HL-60/S4 (cell line): ENCODE measurements around the gene SNRPB.

Experiments
- in situ Hi-C: fragments of 300-500 bp; cut with MboI; formaldehyde crosslinking; loops from 2 replicates; pipeline ENCODE4 v1.14.3; 2022; ENCODE audit warnings: low sequenced_read_pairs

The SNRPB gene

DNA sequence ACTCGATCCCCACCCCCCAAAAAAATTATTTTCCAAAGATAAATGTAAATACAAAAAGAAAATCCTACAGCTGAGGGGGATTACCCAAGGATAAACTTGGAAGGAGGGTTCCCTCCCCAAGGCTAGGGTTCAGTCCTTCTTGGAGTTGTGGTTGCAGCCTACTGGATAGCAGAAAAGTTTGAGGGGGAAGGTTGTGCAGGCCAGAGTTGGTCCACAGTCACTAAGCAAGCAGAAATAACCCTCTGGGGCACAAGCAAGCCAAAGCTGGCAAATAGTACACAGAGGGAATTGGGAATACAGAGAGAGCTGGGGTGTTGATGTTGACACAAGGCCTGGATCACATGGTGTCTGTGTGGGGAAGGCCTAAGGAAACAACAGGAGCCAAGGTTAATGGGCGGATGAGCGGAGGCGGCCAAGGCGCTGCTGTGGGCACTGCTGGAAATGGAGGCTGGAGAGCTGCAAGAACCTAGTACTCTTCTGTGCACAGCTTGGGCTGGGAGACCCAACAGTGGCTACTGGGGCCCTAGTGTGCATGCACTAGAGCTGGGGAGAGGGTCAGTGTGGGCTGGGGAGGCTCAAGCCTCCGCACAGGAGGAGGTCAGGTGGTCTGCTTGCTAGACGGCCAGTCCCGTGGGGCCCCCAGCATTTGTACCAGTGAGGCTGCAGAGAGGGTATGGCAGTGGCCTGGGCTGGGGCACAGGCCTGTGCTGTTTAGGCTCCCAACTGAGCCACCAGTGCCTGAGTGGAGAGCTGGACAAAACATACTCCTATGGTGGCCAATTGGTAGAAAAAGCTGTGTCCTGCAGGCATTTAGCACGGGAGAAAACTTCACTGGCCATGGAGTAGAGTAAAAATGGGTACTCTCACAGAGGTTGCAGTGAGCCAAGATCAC, 5.5 kb upstream of the SNRPB start:
- in situ Hi-C loops = no loop called here

DNA sequence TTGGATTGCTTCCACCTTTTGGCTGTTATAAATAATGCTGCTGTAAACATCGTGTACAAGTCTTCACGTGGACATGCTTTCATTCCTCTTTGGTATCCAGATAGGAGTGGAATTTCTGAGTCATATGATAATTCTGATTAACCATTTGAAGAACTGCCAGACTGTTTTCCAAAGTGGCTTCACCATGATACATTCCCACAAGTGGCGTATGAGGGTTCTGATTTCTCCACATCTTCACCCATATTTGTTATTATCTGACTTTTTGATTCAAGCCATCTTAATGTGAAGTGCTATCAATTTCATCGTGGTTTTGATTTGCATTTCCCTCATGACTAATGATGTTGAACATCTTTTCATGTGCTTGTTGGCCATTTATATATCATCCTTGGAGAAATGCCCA, 2.9 kb upstream of the SNRPB start:
- in situ Hi-C loops = no loop called here

DNA sequence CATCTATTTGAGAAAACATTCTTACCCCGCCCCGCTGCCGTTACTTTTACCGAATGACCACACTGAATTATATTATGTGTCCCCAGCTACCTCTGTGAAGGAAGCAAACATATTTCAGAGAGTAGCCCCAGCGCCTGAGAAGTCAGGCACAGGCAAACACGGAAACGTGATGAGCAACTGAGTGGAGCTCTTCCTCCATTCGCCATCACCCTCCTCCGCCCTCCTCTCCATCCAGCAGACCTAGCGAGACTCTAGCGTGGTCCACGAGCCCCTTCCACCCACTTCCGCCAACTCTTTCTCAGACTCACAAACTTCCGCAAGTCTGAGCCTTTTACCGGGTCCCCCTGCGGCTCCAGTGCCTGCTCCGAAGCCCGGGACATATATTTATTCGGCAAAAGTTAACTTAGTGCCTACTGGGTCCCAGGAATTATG, 582 bp downstream of the SNRPB start:
- in situ Hi-C loops = loop anchor here (10.0 kb wide), 1 partner anchor 265 kb away; no protein-coding TSS in a partner anchor

DNA sequence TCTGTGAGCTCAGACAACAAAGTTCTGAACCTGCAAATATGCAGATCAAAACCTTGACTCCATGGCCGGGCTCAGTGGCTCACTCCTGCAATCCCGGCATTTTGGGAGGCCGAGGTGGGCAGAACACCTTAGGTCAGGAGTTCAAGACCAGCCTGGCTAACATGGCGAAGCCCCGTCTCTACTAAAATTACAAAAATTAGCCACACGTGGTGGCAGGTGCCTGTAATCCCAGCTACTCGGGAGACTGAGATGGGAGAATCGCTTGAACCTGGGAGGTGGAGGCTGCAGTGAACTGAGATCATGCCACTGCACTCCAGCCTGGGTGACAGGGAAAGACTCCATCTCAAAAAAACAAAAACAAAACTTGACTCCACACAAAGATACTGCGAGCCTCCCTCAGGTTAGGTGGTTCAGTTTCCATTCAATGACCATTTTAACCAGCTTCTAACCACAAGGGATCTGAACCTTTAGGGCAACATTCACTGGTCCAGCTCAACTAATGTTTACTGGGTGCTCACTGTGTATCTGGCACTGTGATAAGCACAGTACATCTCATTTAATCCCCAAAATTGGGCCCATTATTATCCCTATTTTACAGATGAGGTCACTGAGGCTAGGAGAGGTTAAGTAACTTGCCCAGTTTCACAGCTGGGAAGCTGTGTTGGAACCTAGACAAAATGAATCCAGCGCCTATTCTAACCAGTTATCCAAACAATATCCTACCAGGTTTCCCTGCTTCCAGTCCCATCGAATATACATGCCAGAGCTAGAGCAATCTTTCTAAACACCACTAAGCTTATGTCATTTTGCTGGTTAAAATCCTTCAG, 1.8 kb downstream of the SNRPB start:
- in situ Hi-C loops = loop anchor here (10.0 kb wide), 1 partner anchor 264 kb away; no protein-coding TSS in a partner anchor

DNA sequence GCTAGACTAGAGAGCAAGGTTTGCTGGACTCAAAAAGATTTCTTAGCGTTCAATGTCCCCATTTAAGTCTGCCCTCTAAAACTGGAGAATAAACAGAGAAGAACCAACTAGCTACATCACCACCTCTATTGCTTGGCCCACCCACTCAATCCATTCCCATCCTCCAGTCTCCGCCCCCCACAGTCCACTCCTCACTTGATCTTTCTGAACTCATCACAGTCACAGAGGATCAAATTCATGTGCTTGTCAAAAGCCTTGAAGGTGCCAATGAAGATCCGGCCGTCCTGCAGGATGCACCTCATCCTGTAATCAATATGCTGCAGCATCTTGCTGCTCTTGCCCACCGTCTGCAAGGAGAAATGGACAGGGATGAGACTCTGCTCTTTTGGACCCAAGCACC, 3.2 kb downstream of the SNRPB start:
- in situ Hi-C loops = loop anchor here (10.0 kb wide), 1 partner anchor 263 kb away; no protein-coding TSS in a partner anchor

DNA sequence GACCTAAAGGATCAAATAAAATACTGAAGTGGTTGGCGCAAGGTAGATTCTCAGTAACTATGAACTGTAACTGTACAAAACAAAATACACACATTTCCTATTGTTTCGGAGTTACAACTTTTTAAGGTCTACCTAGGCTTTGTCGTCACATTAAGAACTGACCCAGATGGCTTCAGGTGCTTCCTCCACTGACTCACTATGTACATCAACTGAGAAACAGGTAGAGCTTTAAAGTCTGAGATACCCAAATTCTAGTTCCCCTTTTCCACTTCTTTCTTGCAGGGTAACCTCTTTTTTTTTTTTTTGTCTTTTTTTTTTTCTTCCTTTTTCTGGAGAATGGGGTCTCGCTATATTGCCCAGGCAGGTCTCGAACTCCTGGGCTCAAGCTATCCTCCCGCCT, 5.5 kb downstream of the SNRPB start:
- in situ Hi-C loops = loop anchor here (10.0 kb wide), 1 partner anchor 260 kb away; no protein-coding TSS in a partner anchor

DNA sequence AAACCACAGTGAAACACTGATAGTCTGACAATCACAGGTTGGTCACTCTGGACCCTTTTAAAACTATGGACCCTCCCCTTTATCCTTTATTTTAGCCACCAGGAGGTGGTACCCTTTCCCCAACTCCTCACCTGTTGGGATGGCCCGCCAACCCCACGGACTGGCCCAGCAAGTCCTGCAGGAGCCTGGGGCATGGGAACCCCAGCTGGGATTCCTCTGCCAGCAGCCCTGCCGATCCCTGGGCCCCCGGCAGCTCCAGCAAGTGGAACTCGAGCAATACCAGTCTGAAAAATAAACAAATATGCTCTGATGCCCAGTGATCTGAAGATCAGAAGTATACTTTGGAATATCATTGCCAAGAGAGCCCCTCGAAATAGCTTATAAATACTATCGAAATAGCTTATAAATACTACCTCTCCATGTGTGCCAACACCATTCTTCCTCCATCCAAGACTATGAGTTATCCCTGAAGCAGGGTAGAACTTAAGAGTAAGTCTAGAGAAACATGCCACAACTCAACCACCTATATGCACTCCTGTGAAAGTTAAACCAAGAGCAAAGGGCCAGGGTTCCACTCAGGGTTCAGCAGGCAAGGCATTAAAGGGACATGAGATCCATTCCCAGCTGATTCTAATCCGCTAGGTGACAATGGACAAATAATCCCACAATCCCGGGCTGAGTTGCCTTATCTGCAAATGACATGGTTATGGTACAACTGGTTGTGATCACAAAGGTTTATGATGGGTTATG, 6.8 kb downstream of the SNRPB start:
- in situ Hi-C loops = loop anchor here (10.0 kb wide), 1 partner anchor 259 kb away; no protein-coding TSS in a partner anchor

DNA sequence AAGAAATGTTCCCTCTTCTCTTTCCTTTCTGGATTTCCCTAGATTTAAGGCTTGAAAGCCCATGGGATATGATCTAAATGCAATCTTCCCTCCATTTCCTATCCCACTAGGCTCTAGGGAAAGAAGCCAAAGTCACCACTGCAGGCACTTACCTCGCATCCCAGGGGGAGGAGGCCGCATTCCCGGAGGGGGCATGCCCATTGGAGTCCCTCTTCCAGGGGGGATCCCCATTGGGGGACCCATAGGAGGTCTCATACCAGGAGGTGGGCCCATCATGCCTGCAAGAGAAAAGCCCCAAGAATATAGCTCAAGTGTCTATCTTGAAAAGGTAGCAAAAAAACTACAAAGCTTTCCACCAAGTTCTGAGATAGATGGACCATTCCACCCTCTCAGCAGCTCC, 8.1 kb downstream of the SNRPB start:
- in situ Hi-C loops = loop anchor here (10.0 kb wide), 1 partner anchor 258 kb away; no protein-coding TSS in a partner anchor

DNA sequence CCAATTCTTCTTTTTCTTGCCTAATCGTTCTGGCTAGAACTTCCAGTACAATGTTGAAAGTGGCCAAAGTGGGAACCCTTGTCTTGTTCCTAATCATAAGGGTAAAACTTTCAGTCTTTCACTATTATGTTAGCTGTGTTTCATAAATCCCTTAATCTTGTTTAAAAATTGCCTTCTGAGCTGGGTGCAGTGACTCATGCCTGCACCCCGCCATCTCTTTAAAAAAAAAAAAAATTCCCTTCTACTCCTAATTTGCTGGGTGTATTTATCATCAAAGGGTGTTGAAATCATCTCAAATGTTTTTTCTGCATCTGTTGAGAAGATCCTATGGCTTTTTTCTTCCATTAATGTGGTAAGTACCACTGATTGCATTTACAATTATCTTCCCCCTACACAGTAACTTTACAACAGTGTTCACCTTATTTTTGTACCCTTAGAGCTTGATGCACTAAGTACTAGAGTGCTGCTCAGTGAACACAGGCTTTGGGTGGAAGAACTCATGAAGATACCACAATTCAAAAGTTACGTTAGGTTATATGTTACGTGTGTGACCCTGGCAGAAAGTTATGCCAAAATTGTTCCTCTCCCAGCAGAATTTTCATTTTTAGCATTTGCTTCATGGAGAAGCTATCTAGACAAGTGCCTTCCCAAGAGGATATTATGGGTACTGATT, 9.7 kb downstream of the SNRPB start:
- in situ Hi-C loops = loop anchor here (10.0 kb wide), 1 partner anchor 256 kb away; no protein-coding TSS in a partner anchor

DNA sequence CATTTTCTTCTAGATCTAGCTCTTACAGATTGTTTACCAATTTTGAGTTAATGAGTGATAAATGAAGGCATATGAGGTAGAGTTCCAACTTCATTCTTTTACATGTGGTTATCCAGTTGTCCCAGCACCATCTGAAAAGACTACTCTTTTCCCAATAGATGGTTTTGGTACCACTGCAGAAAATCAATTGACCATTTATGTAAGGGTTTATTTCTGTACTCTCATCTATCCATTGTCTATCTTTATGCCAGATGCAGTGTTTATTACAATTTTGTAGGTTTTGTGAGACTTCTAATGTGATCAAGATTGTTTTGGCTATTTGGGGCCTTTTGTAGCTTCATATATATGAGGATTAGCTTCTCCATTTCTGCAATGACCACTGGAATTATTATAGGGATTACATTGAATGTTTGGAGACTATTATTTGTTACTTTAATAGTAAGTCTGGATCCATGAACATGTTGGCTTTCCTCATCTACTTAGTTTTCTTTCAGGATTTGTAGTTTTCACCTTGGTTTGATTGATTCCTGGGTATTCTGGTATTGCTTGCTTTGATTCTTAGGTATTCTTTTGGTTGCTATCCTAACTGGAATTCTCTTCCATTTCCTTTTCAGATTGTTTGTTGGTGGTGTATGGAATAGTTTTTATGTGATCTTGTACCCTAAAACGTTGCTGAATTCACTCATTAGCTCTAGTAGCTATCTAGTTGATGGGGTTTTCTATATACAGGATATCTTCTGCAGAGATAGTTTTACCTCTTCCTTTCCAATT, 10.4 kb downstream of the SNRPB start:
- in situ Hi-C loops = loop anchor here (10.0 kb wide), 1 partner anchor 255 kb away; no protein-coding TSS in a partner anchor

DNA sequence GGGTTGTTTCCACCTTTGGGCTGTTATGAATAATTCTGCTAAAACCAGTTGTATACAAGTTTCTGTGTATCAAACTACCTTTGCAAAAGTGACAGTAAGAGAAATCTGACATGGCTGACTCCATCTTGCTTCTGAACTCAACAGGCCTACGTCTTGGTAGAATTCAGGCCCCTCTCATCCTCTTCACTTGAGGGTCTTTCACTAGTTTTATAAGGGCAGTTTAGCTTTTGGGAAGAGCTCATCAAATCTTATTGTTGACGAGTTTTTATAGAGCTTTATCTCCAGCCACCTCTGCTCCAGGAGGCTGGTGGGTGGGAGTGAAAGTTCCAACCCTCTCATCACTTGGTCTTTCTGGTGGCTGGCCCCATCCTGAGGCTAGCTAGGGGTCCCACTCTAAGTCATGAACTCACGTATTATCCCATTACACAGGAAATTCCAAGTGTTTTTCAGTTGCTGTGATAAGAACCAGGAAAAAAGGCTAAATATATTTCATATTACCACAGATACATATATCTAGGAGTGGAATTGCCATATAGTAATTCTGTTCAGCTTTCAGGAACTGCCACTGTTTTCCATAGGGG, 11.6 kb downstream of the SNRPB start:
- in situ Hi-C loops = no loop called here

DNA sequence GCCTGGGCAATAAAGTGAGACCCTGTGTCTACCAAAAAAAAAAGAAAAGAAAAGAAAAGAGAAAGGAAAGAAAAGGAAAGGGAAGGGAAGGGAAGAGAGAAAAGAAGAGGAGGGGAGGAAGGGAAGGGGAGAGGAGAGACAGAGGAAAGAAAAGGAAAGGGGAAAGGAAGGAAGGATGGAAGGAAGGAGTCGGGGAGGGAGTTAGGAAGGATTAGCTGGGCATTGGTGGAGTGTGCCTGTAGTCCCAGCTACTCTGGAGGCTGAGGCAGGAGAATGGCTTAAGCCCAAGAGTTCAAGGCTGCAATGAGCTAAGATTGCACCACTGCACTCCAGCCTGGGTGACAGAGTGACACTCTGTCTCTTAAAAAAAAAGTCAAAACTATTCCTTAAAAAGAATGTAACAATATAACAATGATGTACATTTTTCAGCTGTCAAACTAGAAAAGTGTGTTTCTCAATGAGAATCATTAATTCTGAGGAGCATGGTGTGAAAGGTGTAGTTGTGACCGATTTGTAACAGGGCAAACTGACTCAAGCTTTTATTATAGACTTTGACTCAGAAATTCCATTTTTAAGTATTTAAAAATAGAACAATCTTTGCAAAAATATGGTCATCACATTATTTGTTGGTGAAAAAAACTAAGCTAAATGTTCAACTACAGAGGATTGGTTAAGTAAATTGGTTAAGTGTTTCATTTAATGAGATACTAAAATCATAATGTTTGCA, 14.7 kb downstream of the SNRPB start:
- in situ Hi-C loops = no loop called here

DNA sequence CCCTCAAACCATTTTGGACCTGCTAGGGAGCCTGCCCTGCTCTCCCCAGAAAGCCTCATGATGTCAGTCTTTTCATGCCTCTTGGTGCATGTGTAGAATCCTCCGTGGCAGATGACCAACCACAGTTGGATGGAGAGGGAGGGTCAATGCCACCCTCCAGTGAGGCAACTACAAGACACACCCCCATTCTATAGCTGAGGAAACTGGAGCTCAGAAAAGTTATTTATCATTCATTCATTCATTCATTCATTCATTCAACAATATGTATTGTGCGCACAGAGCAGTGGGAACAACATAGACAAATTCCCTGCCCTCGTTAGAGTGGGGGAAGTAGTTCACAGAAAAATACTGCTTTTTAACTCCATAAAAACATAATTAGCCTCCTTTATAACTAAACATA, 16.8 kb downstream of the SNRPB start:
- in situ Hi-C loops = no loop called here

DNA sequence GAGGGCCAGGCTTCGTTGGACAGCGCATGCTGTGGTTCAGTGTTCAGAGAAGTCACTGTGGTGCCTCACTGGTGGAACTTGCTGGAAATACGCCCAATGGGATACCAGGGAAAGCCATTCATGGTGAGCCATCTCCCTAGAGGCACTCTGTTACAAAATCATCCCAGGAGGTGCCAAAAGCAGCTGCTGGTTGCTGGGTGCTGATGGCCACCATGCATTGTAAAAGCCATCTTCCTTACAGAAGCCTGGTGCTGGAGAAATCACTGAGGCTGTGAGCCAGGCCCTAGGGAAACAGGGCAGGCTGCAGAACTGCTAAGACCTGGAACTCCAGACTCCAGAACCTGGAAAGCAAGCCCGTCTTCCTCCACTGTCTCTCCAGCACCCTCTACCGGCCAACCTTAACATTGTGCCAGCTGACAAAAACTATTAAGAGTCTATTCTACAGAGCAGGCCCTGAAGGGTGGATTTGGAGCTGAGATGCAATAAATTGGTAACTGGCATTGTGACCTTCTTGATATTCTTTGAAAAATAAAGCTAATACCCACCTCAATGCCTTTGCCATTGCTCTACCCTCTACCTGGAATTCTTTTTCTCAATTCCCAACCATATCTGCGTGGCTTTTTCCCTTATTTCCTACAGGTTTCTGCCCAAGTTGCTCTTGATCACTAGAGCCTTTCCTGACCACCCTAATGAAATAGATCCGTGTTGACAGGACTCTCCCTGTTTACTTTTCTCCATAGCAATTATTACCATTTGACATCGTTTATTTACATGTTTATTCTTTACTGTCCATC, 18.5 kb downstream of the SNRPB start:
- in situ Hi-C loops = no loop called here

DNA sequence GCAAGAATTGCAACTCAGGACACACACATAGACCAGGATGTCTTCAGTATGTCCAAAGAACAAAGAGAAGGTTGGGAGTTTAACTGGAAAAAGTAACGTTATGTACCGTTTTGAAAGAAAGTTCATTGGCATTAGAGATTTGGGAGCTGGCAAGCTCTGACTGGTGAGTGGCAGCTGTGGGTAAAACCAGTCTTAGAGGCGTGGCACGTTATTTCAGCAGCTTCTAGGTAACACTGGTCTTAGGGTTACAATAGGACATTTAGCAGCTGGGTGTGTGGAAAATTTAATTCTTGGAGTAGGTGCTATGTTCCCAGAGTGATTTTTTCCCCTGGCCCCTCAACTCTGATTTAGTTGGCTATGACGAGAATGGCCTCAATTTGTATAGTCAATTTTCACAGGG, 19.2 kb downstream of the SNRPB start:
- in situ Hi-C loops = no loop called here

DNA sequence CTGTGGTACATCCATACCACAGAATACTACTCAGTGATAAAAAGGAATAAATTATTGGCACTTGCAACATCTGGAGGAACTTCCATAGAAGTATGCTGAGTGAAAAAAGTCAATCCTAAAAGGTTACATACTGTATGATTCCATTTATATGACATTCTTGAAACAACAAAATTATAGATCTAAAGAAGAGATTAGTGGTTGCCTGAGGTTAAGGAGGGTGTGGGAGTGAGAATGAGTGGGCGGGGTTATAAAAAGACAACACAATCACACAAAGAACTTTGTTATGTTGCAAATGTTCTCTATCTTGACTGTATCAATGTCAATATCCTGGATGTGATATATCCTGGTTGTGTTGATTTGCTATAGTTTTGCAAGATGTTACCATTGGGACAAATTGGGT, 21.2 kb downstream of the SNRPB start:
- in situ Hi-C loops = no loop called here

DNA sequence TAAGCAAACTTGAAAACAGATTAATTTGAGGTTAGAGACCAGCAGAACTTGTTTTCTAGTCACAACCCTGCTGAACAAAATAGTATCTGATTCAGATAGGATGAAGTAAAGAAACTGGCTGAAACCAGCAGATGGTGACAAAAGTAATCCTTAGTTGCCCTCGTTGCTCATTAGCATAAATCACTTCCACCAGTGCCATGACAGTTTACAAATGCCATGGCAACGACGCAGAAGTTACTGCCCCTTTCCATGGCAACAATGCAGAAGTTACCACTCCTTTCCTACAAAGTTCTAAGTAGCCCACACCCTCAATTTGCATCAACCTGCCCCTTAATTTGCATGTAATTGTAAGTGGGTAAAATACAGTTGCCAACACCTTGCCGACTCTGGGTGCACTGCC, 23.7 kb downstream of the SNRPB start:
- in situ Hi-C loops = no loop called here

DNA sequence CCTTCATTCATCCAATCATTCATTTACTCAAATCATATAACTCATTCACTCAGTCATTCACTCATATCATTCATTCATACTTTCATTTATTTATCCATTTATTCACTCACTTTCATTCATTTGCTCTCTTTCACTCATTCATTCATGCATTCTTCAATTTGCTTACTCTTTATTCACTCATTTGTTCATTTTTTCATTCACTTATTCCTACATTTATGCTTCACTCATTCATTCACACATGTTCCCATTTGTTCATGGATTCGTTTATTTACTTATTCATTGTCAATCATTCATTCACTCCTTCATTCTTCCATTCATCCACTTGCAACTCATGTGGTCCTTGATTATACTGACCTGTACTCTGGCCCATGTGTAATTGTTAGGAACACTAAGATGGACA, 39.4 kb downstream of the SNRPB start:
- in situ Hi-C loops = no loop called here
